Medulla oblongata (tissue), 1 donor: Measurements from ENCODE around the gene EYA2.
"Not testable (repeated sequence)": the region's sequence is repeated elsewhere in the genome, so short reads cannot be mapped to it uniquely, and the experiment has no call there.

ENCODE experiments used
- DNase-seq: peaks from one replicate; pipeline ENCODE4 v3.0.0-alpha.2; 2015; ENCODE audit errors: extremely low spot score

The EYA2 gene

DNA sequence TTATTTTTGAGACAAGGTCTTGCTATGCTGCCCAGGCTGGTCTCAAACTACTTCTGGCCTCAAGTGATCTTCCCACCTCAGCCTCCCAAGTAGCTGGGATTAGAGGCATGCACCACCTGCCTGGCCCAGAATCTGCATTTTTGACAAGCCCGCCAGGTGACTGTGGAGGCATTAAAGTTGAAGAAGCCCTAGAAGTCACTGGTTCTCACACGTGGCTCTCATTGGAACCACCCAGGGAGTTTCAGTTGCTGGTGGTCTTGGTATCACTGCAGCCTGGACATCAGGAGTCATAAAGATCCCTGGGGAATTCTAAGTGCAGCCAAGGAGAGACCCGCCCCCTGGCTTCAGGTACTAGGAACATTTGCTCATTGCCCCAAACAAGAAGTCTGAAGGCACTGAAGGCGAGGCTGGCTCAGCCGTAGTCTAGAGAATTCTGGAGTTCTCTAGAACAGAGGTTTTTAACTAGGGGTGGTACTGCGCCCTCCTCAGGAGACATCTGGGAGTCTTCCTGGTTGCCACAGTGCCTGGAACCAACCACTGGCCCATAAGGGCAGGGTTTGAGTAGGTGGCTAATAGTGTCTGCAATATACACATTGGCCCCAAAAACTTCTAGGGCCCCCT lies 279.1 kb downstream of the EYA2 start:
- DNase-seq, result no peak

DNA sequence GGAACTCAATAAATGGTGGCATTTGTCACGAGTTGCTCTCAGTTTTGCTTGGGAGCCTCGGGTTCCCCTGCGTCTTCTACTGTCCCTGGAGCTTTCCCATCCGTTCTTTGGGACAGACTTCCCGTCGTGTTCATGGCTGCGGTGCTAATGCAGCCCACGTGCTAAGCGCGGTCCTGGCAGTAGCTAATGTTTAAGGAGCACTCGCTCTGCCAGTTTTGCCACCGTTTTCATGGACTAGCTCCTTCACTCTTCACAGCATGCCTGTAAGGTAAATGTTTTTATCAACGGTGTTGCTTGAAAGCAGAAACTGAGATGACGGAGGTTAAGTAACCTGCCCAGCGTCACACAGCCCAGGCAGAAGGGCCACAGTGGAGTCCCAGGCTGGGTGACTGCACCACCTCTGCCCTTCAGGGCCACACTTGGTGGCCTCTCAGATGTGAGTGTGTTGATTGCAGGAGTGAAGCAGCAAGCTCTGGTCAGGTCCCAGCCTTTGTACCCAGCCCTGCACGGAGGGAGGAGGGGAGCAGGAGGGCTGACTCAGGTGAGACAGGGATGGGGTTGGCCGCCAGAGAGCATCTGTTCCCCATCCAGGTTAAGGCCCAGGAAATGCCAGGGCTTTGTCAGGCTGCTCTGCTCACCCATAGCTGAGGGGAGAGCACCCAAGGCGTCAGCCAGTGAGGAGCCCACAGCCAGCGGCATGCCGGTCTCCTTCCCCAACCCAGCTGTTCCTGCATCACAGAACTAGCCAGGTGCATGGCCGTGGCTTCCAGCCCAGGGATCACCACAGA lies 280.0 kb downstream of the EYA2 start:
- no peak for DNase-seq

GRCh38 chr20:47175493-47175892 lies 280.9 kb downstream of the EYA2 start:
- DNase-seq, result no peak

DNA sequence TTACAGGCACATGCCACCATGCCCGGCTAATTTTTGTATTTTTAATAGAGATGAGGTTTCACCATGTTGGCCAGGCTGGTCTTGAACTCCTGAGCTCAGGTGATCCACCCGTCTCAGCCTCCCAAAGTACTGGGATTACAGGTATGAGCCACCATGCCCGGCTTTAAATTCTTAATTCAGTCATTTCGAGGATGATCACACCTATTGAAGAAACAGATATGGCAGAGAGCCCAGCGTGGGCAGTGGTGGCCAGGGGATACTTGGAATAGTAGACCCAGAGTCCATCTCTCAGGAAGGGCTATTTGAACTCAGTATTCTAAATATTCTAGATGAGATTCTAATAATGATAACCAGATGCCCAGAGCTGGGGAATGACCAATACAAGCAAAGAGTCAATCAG lies 281.6 kb downstream of the EYA2 start:
- DNase-seq, result not testable (repeated sequence)

- no peak for DNase-seq
These were observed 283.6 kb downstream of the EYA2 start for GRCh38 chr20:47178277-47178676.

DNA sequence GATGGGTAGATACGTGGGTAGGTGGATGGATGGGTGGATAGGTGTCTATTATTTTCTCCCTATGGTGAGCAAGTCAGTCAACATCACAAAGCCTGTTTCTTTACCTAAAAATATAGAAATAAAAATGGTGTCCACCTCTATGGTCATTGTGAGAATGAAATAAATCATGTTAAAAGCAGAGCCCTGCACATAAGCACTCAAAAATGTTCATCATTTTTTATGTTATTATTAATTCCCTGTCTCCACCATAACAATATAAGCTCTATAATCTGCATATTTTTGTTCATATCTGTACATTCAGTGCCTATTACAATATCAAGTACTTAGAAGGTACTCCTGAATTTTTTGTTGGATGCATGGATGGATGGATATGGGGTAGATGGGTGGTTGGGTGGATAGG lies 284.2 kb downstream of the EYA2 start:
- DNase-seq, result no peak

DNA sequence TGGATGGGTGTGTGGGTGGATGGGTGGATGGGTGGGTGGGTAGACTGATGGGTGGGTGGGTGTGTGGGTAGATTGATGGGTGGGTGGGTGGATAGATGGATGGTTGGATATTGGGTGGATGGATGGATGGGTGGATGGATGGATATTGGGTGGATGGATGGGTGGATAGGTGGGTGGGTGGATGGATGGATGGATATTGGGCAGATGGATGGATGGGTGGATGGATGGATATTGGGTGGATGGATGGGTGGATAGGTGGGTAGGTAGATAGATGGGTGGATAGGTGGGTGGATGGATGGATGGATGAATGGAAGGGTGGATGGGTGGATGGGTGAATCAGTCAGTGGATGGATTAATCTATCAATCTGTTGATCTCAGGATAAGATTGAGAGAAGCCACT lies 284.6 kb downstream of the EYA2 start:
- no peak for DNase-seq

DNA sequence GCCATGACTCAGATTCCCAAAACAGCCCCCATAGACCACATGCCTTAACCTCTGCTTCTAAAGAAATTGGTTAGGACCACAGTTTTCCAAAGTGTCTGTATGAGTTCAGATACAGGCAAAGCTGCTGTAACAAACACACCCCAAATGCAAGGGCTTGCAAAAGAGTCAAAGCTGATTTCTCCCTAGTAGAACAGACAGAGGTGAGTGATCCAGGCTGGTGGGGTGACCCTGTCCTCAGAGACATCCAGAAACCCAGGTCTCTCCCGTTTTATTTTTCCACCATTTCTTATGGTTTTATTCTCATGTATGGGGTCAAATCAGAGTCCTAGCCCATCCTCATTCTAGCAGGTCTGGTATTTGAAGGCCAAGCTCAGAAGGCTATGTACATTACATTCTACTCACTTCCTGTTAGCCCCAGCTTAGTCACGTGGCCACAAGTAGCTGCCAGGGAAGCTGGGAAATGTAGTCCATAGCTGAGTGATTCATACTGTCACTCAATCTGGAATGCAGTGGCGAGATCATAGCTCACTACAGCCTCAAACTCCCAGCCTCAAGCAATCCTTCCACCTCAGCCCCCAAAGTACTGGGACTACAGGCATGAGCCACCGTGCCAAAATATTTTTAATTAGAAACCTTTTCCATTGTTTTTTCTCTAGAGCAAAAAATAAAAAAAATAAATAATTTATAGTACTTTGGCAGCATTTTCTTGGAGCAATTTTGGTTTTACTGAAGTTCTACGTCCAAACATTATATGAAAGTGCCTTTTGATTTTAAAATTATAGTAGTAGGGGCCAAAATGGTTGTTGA lies 286.6 kb downstream of the EYA2 start:
- DNase-seq, result no peak

- DNase-seq, result no peak
These were observed 288.7 kb downstream of the EYA2 start for GRCh38 chr20:47183367-47183766.

DNA sequence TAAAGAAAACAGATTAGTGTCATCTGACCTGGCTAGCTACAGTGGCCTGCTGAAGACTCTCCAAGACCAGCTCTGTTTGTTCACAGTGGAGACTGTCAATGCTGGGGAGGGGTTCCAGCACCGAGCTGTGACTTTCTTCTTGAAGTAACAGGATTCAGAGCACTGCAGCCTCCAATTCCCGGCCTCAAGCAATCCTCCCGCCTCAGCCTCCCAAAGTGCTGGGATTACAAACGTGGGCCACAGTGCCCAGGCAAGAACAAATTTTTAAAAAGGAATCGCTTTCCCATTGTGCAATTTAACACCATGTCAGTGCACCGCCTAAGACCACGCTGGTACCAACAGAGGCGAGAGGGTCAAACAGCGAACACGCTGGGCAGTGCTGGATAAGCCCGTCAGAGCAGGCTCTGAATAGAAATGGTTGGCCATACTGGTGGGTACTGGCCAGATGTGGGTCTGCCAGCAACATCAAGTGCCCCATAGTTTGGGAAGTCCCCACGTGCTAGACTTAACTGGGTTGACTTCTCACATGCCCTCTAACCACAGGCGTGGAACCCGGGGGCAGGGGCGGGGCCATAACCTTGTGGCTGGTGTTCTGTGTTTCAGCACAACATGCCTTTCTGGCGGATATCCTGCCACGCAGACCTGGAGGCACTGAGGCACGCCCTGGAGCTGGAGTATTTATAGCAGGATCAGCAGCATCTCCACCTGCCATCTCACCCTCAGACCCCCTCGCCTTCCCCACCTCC lies 293.0 kb downstream of the EYA2 start:
- no peak for DNase-seq

- DNase-seq, result no peak
These were observed 293.9 kb downstream of the EYA2 start for GRCh38 chr20:47188540-47188939.

DNA sequence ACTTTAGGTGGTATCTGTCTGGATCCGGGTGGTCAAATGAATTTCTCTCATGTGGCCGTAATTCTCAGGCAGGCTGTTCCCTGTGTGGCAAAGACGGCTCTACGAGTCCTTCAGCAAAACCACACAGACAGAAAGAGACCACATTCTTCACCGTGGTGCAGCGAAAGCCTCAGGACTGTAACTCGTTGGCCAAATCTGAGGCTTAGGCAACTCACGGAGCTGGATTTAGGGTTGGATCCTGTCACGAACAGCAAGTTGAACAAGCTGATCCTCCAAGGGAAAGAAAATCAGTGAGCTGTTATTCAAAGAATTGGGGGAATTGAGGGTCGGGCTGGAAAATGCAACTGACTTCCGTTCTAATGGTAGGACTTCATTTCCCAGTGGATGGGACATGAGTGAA lies 294.4 kb downstream of the EYA2 start:
- no peak for DNase-seq

DNA sequence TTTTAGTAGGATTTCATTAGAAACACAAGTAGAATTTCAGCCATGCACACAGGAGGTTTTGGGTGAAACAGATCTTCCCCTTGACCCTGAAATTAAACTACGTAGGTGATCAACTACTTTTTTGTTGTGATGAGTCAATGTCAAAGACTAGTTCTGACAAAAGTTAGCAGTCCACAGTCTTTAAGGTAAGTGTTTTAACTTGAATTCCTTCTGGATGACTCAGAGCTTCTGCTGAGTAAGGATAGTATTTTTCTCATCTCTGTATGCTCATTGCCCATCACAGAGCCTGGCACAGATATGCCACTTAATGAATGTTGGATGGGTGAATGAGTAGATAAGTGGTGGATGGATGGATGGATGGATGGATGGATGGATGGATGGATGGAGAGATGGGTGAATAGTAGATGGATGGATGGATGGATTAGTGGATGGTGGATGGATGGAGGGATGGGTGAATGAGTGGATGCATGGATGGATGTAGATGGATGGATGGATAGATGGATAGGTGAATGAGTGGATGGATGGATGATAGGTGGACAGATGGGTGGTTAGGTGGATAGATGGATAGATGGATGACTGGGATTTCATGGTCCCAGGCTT lies 296.5 kb downstream of the EYA2 start:
- DNase-seq, result no peak

DNA sequence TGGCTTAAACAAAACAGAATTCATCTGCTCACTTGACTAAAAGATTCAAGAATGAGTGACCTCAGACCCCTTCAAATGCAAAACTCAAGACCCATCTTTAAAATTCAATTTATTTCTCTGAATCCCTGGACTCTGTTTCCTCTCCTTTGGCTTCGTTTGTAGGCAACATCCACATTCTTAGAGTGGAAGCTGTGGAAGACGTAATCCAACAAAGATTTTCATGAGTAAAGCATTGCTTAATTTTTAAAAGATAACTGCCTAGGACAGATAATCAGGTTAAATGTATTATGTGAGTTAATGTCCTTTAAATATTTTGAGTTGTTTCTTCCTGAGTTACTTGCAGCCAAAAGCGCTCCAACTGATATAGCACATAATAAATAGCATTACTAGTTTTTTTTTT lies 297.3 kb downstream of the EYA2 start:
- no peak for DNase-seq

DNA sequence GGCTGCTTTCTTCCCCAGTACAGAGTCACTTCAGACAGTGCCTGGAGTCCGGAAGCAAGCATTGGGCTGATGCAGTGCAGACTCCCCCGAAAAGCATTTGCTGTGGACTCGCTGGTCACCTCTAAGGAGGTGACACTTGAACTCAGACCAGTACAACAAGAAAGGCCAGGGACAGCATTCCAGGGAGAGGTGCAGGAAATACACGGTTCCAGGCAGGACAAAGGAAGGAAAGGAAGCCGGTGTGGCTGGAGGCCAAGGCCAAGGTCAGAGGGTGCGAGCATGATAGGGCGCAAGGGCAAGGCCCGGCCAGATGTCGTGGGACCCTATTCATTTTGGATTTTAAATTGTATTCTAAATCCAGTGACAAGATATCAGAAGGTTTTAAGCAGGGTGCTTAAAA lies 300.9 kb downstream of the EYA2 start:
- DNase-seq, result no peak

GRCh38 chr20:47196091-47197081 lies 301.7 kb downstream of the EYA2 start:
- DNase-seq, result peak; percentile 55

DNA sequence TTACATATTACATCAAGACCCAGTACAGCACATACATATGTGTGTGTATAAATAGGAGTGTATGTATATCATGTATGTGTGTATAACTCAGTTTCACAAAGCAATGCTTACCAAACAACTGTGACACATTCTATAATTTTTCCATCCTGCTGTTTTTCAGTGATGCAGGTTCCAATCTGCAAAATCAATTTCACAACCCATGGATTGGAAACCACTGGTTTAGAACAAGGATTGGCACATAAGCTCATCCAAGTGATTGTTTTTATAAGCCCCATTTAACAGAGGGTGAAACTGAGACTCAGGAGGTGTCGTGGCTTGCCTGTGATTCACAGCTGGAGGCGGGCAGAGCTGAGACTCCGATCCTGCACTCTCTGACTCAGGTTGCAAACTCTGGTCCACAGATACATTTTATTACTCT lies 303.6 kb downstream of the EYA2 start:
- no peak for DNase-seq

DNA sequence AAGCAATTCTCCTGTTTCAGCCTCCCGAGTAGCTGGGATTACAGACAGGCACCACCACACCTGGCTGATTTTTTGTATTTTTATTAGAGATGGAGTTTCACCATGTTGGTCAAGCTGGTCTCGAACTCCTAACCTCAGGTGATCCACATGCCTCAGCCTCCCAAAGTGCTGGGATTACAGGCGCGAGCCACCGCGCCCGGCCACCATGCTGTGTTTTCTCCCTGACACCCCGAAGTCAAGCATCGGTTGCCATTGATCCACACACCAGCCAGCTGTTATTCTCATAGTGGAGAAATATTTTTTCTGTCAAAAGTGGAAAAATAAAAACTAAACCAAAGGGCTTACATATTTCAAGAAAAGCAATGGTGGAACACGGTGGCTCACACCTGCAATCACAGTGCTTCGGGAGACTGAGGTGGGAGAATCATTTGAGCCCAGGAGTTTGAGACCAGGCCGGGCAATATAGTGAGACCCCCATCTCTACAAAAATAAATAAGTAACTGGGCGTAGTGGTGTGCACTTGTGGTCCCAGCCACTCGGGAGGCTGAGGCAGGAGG lies 304.4 kb downstream of the EYA2 start:
- DNase-seq, result no peak

GRCh38 chr20:47201074-47201730 lies 306.6 kb downstream of the EYA2 start:
- no peak for DNase-seq
